HepG2 (cell line): ENCODE results near the gene DEFB123. TPM values are rescaled to one million over a fixed set of nuclear protein-coding genes. Genes with fewer than 3 reads are reported as not detected.

ENCODE experiments used
- ATAC-seq: fragments of 200-7000 bp; cut with Tn5 transposase; 3 replicates; pipeline ENCODE4 v1.9.1; 2020; ENCODE audit warnings: mild to moderate bottlenecking, moderate library complexity
- BruUV-seq: library from RNA; stranded (reverse); fragments of 400-500 nt; replicated peaks from 2 replicates; lab custom pipeline; 2021; lab: Mats Ljungman, UMichigan
- CTCF ChIA-PET: fragments of 300-600 bp; formaldehyde crosslinking; extraction: SDS; loops from one replicate; lab custom pipeline; 2021; ENCODE audit warnings: low total read pairs, inconsistent platforms, low intra/inter-chr PET ratio; lab: Yijun Ruan, JAX
- POLR2A ChIA-PET: fragments of 350-600 bp; sonication (Branson Sonifier 250); formaldehyde crosslinking; loops from one replicate; lab custom pipeline; 2020; ENCODE audit warnings: antibody characterized with exemption, inconsistent platforms; lab: Yijun Ruan, JAX
- DNase-seq: peaks from one replicate; pipeline ENCODE4 v3.0.0-alpha.2; 2015; ENCODE audit warnings: low spot score
- FAIRE-seq: peaks from 3 replicates; lab custom pipeline; 2011; peaks lifted over from hg19 to GRCh38; lab: Jason Lieb, UNC
- H2AFZ ChIP-seq: one replicate; pipeline ENCODE4 v1.6.1; 2011; ENCODE audit warnings: low read length, inconsistent platforms
- H3K27ac ChIP-seq: fragments of 300-600 bp; 3 replicates; pipeline ENCODE4 v1.8.0; 2011; ENCODE audit warnings: mixed run types, mild to moderate bottlenecking, mixed read lengths, low read length, inconsistent platforms; ENCODE audit not compliant: insufficient read depth; ENCODE audit errors: extremely low read length
- H3K27me3 ChIP-seq, 2 experiments: fragments of 200-600 bp in 1 of 2; 2 replicates in 1 of 2; 3 replicates in 1 of 2; pipeline versions ENCODE4 v1.6.0 to v1.8.0; 2011; ENCODE audit warnings: low read length in 2 of 2, mild to moderate bottlenecking in 2 of 2, moderate library complexity in 2 of 2, inconsistent platforms in 1 of 2; ENCODE audit not compliant: insufficient read depth in 2 of 2, control insufficient read depth in 1 of 2
- H3K36me3 ChIP-seq, 2 experiments: fragments of 200-600 bp in 1 of 2; replicated peaks in 1 of 2; 2 replicates in 1 of 2; 3 replicates in 1 of 2; pipeline versions ENCODE4 v1.5.1 to v1.8.0; 2011; ENCODE audit warnings: low read length in 2 of 2, inconsistent platforms in 1 of 2; ENCODE audit not compliant: insufficient read depth in 2 of 2, control insufficient read depth in 1 of 2
- H3K4me1 ChIP-seq: 2 replicates; pipeline ENCODE4 v1.5.1; 2012; ENCODE audit warnings: low read length, inconsistent platforms; ENCODE audit not compliant: insufficient read depth
- H3K4me2 ChIP-seq: 2 replicates; pipeline ENCODE4 v1.6.0; 2011; ENCODE audit warnings: low read depth, low read length, inconsistent platforms
- H3K4me3 ChIP-seq, 3 experiments: fragments of 200-600 bp in 1 of 3; sonication (generic), shearing (Covaris generic) in 1 of 3; replicated peaks in 1 of 3; 2 replicates each; pipeline ENCODE4 v1.5.1; 2011 to 2016; ENCODE audit warnings: low read length in 3 of 3, inconsistent platforms in 2 of 3, low read depth in 2 of 3, mild to moderate bottlenecking in 2 of 3, control low read depth in 1 of 3, mixed read lengths in 1 of 3; ENCODE audit not compliant: insufficient read depth in 1 of 3
- H3K79me2 ChIP-seq: one replicate; pipeline ENCODE4 v1.6.1; 2011; ENCODE audit warnings: low read length, inconsistent platforms; ENCODE audit not compliant: insufficient read depth
- H3K9ac ChIP-seq: 2 replicates; pipeline ENCODE4 v1.6.0; 2011; ENCODE audit warnings: mild to moderate bottlenecking, low read depth, low read length, inconsistent platforms; ENCODE audit not compliant: insufficient read depth
- H3K9me3 ChIP-seq: 2 replicates; pipeline ENCODE4 v1.5.1; 2012; ENCODE audit warnings: mild to moderate bottlenecking, low read length
- H4K20me1 ChIP-seq: 2 replicates; pipeline ENCODE4 v1.6.0; 2011; ENCODE audit warnings: inconsistent platforms, mild to moderate bottlenecking, low read length, moderate library complexity; ENCODE audit not compliant: insufficient read depth
- CENPX ChIP-seq: sonication (generic); formaldehyde crosslinking; IDR thresholded peaks from 2 replicates; pipeline ENCODE4 v1.9.0; 2021; ENCODE audit warnings: mild to moderate bottlenecking, missing genetic modification reagents, moderate library complexity
- CREB1 ChIP-seq, 2 experiments: fragments of 450-650 bp in 1 of 2; IDR thresholded peaks; 2 replicates each; pipeline ENCODE4 v1.6.1; 2016 to 2017; ENCODE audit warnings: control low read depth in 1 of 2, mild to moderate bottlenecking in 1 of 2, missing compliant biosample characterization in 1 of 2, missing genetic modification characterization in 1 of 2
- MTF2 ChIP-seq: sonication (generic); formaldehyde crosslinking; IDR thresholded peaks from 2 replicates; pipeline ENCODE4 v1.5.0; 2020; ENCODE audit warnings: missing genetic modification reagents, borderline replicate concordance
- NONO ChIP-seq, 2 experiments: fragments of 450-650 bp in 1 of 2; sonication (generic) in 1 of 2; formaldehyde crosslinking in 1 of 2; IDR thresholded peaks in 1 of 2; conservative IDR thresholded peaks in 1 of 2; 2 replicates each; pipeline versions ENCODE4 v1.6.1 to v1.8.0; 2017 to 2022; ENCODE audit warnings: mild to moderate bottlenecking in 1 of 2, missing genetic modification reagents in 1 of 2, moderate library complexity in 1 of 2
- SMAD9 ChIP-seq: sonication (generic); formaldehyde crosslinking; IDR thresholded peaks from 2 replicates; pipeline ENCODE4 v1.5.1; 2020; ENCODE audit warnings: mild to moderate bottlenecking, missing genetic modification reagents
- TOPORS ChIP-seq: sonication (generic); formaldehyde crosslinking; IDR thresholded peaks from 2 replicates; pipeline ENCODE4 v1.8.0; 2023; ENCODE audit warnings: mild to moderate bottlenecking, missing genetic modification reagents
- ZBTB8A ChIP-seq: sonication (generic); formaldehyde crosslinking; IDR thresholded peaks from 2 replicates; pipeline ENCODE4 v1.4.0; 2020; ENCODE audit warnings: mild to moderate bottlenecking, low read depth, missing genetic modification reagents, borderline replicate concordance
- WGBS: methylation state at CpG from one replicate; pipeline ENCODE4 v1.1.6; 2017; ENCODE audit warnings: low lambda C conversion rate; 5-methylcytosine and 5-hydroxymethylcytosine counted together
- in situ Hi-C: cut with HindIII; loops from 2 replicates; pipeline ENCODE4 v1.10.0; 2017; ENCODE audit warnings: low pct_unique_long_range_greater_than_20kb; ENCODE audit not compliant: extremely low pct_ligation_motif_present
- intact Hi-C: fragments of 100-400 bp; cut with micrococcal nuclease; formaldehyde crosslinking; loops from one replicate; pipeline ENCODE4 v1.10.0; 2022; ENCODE audit not compliant: unreplicated experiment
- polyA plus RNA-seq, 8 experiments: library from polyadenylated mRNA; depleted of rRNA in 3 of 8; stranded (reverse) in 7 of 8; unstranded in 1 of 8; fragments of >200 nt; fragmentation: Illumina TruSeq in 4 of 8; extraction: Trizol in 4 of 8; gene quantifications; 2 replicates each; pipeline versions ENCODE4 v1.2.1 to v1.2.3, GENCODE V29; 2011 to 2016; ENCODE audit warnings: low read depth in 4 of 8, missing spikeins in 1 of 8, mixed read lengths in 1 of 8; ENCODE audit not compliant: insufficient read depth in 1 of 8
- total RNA-seq, 5 experiments: library from RNA; depleted of rRNA; stranded (reverse); fragments of >200 nt; fragmentation: Illumina TruSeq; extraction: Trizol; gene quantifications; 2 replicates each; pipeline ENCODE4 v1.2.3, GENCODE V29; 2016; ENCODE audit warnings: low read depth in 1 of 5
- TF ChIP-seq, protein P1 (sequence below): sonication (generic); formaldehyde crosslinking; IDR thresholded peaks from 2 replicates; pipeline ENCODE4 v1.5.0; 2020; ENCODE audit warnings: mild to moderate bottlenecking, missing genetic modification reagents

Gene DEFB123
- total and polyA plus RNA-seq, 2 of the 13 experiments (the other 11 are each of a cell fraction or from before 2014, with no cell fraction given), result not detected

GRCh38 chr20:31414381-31414780 lies 26.1 kb upstream of the DEFB123 start:
- H3K4me1 ChIP-seq, result no peaks in the 10 kb centered on the region
- H3K9ac ChIP-seq, result no peak overlapping the region
- H3K27ac ChIP-seq, result no peak overlapping the region
- no peak for FAIRE-seq
- no peak for TF ChIP-seq TOPORS (CRISPR knock-in tag)
- TF ChIP-seq, protein P1, sequence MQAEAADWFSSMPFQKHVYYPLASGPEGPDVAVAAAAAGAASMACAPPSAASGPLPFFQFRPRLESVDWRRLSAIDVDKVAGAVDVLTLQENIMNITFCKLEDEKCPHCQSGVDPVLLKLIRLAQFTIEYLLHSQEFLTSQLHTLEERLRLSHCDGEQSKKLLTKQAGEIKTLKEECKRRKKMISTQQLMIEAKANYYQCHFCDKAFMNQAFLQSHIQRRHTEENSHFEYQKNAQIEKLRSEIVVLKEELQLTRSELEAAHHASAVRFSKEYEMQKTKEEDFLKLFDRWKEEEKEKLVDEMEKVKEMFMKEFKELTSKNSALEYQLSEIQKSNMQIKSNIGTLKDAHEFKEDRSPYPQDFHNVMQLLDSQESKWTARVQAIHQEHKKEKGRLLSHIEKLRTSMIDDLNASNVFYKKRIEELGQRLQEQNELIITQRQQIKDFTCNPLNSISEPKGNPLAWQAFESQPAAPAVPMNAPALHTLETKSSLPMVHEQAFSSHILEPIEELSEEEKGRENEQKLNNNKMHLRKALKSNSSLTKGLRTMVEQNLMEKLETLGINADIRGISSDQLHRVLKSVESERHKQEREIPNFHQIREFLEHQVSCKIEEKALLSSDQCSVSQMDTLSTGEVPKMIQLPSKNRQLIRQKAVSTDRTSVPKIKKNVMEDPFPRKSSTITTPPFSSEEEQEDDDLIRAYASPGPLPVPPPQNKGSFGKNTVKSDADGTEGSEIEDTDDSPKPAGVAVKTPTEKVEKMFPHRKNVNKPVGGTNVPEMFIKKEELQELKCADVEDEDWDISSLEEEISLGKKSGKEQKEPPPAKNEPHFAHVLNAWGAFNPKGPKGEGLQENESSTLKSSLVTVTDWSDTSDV (CRISPR knock-in tag), result no peak
- TF ChIP-seq NONO (IDR thresholded peaks at IDR 0.05), result no peak
- no peak for TF ChIP-seq NONO (CRISPR knock-in tag; conservative IDR thresholded peaks at IDR 0.05)
- peak; percentile 79 for TF ChIP-seq CREB1 (IDR thresholded peaks at IDR 0.05)
- no peak for TF ChIP-seq CREB1 (CRISPR knock-in tag; IDR thresholded peaks at IDR 0.05)
- no peak for TF ChIP-seq ZBTB8A (CRISPR knock-in tag)
- TF ChIP-seq CENPX, result no peak
- TF ChIP-seq SMAD9 (CRISPR knock-in tag), result no peak
- no peak for TF ChIP-seq MTF2 (CRISPR knock-in tag)
- H3K79me2 ChIP-seq, result no peaks in the 10 kb centered on the region
- no peaks in the 10 kb centered on the region for H4K20me1 ChIP-seq
- H3K9me3 ChIP-seq, result no peaks in the 10 kb centered on the region
- no peak overlapping the region for H2AFZ ChIP-seq
- H3K4me2 ChIP-seq, result no peak overlapping the region
- no TSS peak for BruUV-seq
- ATAC-seq, result no peak
- no peak for DNase-seq
- H3K27me3 ChIP-seq, result no peaks in the 10 kb centered on the region; a peak in 1 of 5 replicates
- intact Hi-C loops (no loop called here), in situ Hi-C loops (loop anchor here (5.0 kb wide), 1 partner anchor 83 kb away; no protein-coding TSS in a partner anchor)
- WGBS, result 16% methylated on average over 6 of the region's 6 CpGs
- POLR2A ChIA-PET, result no interaction called here
- CTCF ChIA-PET, result interaction anchor here (2.6 kb wide), 1 partner anchor 89 kb away, joined by 38 read pairs; no protein-coding TSS in a partner anchor
- H3K36me3 ChIP-seq, result no peaks in the 10 kb centered on the region
- H3K4me3 ChIP-seq, result no peak overlapping the region
